NCI-H1694 (cell line): ENCODE results near the gene PDE4D.

ENCODE experiments used
- DNase-seq: peaks from one replicate; lab custom pipeline; 2025; lab: John Stamatoyannopoulos, UW

PDE4D gene

GRCh38 chr5:59366784-59367183 lies 526.7 kb downstream of the PDE4D start:
- no peak for DNase-seq

- no peak for DNase-seq
These were observed 531.1 kb downstream of the PDE4D start for GRCh38 chr5:59362438-59362837.

GRCh38 chr5:59361454-59361853 lies 532.1 kb downstream of the PDE4D start:
- no peak for DNase-seq

GRCh38 chr5:59360130-59360555 lies 533.4 kb downstream of the PDE4D start:
- DNase-seq = no peak

GRCh38 chr5:59358005-59358861 lies 535.3 kb downstream of the PDE4D start:
- no peak for DNase-seq

- no peak for DNase-seq
These were observed 536.0 kb downstream of the PDE4D start for GRCh38 chr5:59357381-59357977.

GRCh38 chr5:59356813-59357380 lies 536.6 kb downstream of the PDE4D start:
- DNase-seq = no peak

- no peak for DNase-seq
These were observed 538.7 kb downstream of the PDE4D start for GRCh38 chr5:59354811-59355210.

GRCh38 chr5:59354274-59354673 lies 539.3 kb downstream of the PDE4D start:
- no peak for DNase-seq

- DNase-seq = peak; percentile 87
These were observed 542.3 kb downstream of the PDE4D start for GRCh38 chr5:59351076-59351794.

GRCh38 chr5:59348189-59348588 lies 545.3 kb downstream of the PDE4D start:
- DNase-seq = no peak

GRCh38 chr5:59346982-59347381 lies 546.5 kb downstream of the PDE4D start:
- no peak for DNase-seq

GRCh38 chr5:59346514-59346913 lies 547.0 kb downstream of the PDE4D start:
- no peak for DNase-seq

- DNase-seq = no peak
These were observed 551.3 kb downstream of the PDE4D start for GRCh38 chr5:59342181-59342580.

- no peak for DNase-seq
These were observed 551.8 kb downstream of the PDE4D start for GRCh38 chr5:59341760-59342159.

GRCh38 chr5:59341155-59341554 lies 552.4 kb downstream of the PDE4D start:
- no peak for DNase-seq

GRCh38 chr5:59340637-59341036 lies 552.9 kb downstream of the PDE4D start:
- no peak for DNase-seq

- no peak for DNase-seq
These were observed 556.3 kb downstream of the PDE4D start for GRCh38 chr5:59337240-59337639.

- DNase-seq = no peak
These were observed 558.0 kb downstream of the PDE4D start for GRCh38 chr5:59335544-59335943.

- no peak for DNase-seq
These were observed 560.1 kb downstream of the PDE4D start for GRCh38 chr5:59333416-59333815.

- DNase-seq = no peak
These were observed 561.1 kb downstream of the PDE4D start for GRCh38 chr5:59332236-59332973.

- DNase-seq = no peak
These were observed 562.8 kb downstream of the PDE4D start for GRCh38 chr5:59330680-59331079.
